HG03558 (cell line): ENCODE data around the gene VEZF1.

ENCODE experiments used
- ATAC-seq: cut with Tn5 transposase; IDR thresholded peaks from one replicate; pipeline ENCODE4 v1.9.1; 2021; ENCODE audit warnings: moderate number of reproducible peaks; ENCODE audit not compliant: unreplicated experiment; ENCODE audit errors: extremely low read depth

The VEZF1 gene

DNA sequence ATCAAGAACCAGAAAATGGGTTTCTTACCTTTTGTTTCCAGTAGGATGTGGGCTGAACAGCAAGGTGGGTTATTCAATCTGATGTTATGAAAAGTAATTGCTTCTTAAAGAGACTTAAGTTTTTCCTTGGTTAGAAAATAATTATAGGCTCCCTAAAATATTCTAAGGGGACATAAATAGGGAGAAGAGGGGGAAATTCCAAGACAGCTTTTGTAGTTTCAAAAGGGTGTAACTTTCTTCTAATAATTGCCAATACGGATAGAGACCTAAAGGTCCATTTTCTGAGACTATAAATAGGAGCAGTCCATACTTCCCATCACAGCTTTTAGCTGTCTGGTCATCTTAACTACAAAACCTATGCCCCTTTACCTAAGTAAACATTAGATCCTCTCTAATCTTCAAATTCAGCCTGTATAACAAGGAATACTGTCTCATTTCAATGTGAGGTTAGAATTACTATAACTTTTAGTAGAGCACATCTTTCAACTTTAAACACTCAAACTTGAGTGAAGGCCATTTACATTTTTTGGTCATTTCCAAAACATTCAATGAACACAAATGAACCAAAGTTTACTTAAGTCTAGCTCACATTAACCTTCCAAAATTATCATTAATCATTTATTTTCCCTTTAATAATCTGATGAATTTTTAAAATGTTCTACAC lies 13.5 kb upstream of the VEZF1 start:
- no peak for ATAC-seq

DNA sequence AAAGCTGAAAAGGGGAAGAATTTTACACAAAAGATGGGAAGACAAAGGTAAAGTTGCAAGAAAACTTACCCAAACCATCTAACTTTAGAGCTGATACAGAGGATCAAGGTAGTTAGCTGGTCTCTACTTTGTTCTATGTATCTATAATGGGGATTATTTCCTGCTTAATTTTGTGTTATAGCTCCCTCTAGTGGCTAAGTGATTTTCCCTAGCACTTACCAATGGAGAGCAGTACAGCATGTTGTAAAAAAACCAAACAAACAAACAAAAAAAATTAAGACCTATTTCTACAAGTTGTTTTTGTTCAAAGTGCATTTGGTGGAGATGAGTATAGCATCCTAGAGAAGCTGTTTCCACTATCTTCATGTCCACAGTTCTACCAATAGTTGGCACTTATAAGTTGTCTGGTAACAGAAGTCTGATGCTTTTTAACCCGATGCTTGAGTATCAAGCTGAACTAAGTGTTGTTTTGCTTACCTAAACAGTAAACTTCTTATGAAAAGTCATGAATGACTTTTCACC lies 11.5 kb upstream of the VEZF1 start:
- ATAC-seq: no peak

DNA sequence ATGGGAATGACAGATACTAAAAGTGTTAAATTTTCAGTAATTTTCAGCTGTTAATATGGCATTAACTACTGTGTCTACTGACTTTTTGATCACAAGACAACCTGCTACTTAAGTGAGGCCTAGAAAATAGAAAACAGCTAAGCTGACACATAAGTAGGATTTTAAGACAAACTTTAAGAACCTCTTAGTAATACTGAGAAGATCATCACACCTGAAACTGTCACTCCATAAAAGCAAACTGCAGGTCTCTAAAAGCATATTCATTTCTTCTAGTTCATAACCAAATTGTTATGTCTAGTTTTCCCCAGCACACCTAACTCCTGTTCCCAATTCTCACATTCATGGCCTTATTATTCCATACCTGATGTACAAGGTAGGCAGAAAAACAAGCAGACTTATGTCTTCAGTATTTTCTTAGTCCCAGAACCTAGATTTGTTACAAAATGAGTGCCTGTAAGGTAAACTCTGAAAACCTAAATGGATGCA lies 11.0 kb upstream of the VEZF1 start:
- ATAC-seq: no peak

DNA sequence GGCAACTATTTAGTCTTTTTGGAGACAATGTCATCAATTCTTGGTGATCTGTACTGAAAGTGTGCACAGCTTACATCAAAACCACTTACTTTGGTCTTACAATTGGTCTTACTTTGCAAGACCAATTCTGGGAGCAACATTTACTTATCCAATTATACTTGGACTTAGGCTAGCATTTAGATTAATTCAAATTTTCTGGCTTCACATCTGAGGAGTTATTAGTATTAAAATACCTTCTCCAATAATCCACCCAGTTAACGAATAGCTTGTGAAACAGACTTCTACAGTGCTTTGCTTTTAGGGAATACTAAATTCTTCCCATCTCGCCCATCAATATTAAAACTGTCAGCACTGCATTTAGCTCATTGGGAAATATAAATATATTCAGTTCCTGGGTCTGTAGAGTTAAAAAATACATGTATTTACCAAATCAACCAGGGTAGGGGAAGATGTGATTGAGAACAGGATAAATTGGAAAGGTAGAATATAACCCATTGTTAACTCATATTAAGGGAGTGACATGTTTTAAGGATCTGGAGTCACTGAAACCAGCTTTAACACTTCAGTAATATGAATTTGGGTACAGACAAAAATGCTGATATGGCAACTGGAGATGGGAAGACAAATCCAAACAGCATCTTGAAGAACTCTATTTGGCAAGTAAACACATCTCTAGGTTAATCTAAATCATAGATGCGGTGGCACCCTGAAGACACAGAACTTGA lies 9.2 kb upstream of the VEZF1 start:
- no peak for ATAC-seq

DNA sequence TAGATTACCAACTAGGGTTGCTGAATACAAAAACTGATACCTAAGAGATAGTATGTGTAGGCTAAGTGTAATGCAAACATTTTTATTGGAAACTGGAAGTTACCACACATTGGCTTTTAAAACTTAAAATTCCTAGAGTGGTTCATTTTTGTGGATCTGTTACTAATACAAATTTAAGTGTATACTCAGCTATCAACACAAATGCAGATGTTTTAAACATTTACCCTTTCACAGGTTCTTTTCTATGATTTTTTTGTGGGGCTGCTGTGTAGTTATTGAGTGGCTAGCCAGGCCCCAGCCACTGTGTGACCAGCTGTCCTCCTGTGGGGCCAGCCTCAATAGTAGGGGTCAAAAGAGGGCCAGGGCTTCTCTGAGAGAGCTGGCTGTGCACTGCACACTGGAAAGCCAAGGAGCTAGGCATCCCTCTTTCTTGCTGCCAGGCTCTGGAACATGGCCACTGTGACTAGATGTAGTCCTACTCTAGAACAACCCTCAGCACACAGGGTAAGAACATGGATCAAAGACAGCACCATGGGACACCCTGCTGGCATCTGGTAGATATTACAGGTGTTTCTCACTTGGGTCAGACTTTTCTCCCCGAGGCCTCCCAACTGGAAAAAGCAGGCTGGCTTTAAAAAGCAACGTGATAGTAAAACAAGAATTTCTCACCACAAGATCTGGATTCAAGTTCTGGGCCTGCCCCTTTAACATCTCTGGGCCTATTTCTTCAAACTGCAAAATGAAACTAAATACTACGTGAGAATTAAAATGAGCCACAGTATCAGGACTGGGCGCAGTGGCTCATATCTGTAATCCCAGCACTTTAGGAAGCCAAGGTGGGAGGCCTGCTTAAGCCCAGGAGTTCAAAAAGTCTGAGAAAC lies 7.3 kb upstream of the VEZF1 start:
- ATAC-seq: peak; percentile 51

DNA sequence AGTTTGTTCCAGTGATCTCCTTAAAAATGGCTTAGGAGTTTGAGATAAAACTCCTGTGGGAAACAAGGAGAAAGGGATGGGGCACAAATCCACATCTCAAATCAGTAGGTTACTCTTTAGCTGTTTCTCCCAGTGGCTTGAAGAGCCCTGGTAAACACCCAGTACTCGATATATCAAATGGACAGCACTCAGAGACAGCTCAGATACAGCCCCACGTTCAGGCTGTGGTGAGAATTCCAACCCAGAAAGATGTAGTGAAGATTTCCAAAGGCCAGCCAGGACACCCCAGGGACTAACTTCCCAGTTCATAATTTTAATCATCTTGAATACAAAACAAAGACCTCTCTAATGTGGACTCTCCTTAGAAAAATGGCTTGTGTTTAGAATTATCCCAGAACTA lies 6.4 kb upstream of the VEZF1 start:
- ATAC-seq: no peak

DNA sequence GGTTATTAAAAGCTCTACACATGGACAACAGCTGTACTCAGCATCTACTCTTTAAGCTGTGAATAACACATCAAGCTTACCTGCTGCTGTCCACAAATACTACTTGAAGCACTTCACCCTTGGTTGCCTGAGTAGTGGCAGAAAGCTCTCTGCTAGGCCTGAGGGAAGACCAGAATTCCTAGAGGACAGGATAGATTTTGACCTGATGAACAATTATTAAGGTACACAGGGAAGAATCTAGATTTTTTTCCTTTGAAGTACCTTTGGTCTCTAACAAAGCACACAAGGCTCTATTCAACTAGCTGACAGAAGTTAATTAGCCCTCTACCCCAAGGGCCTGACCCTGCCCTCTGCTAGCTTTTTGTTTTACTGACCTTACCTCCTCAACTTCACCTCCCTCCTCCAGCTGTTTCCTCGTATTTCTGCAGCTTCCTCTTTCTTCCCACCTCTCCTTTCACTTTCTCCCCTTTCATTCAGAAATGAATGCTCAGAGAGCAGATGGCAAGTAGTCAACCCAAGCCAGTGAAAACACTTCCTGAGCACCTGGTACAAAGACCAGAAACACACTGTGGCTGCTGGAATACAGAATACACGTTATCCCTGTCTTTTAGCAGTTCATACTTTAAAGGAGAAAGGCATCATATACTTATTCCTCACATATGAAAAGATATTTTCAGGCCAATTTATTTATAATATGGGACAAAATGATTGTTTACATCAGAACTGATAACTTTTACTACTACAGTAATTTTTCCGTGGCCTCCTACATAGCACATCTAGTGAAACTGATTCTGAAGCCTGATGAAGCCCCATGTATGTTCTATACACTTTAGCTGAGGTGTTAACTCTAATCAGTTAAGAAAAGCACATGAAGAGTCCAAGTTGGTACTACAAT lies 5.7 kb upstream of the VEZF1 start:
- no peak for ATAC-seq

DNA sequence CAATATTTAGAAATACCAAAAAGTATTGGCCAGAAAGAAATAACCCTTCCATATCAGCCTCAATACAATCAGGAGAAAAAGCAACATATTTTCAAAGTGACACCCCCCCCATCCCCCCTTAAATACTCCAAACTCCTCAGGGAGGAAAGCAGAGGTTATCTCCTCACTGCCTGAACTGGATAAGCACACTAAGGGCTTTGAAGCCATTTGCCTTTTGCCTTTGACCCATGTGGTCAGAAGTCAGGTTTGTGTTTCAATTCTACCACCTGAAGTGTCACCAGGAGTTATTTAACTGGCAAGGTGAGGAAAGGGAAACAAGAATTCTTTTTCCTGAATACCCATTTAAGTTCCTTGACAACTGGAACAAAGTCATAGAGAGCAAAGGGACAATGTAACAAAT lies 3.5 kb upstream of the VEZF1 start:
- no peak for ATAC-seq

DNA sequence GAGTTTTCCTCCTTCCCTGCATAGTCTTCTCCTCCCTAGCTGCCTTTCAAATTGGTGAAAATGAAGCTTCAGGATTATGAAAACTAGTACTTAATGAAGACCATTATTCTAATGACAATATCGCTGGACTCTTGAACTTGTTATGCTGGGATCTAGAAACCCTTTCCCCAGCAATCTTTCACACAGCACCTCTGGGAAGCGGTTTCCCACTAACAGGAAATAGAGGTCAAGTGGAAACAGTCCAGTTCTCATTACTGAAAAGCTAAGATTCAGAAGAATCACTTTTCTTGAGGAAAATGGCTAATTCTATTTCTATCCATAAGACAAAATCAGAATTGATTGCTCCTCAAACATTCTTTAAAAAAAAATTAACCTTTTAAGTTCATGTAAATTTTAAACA lies 2.0 kb upstream of the VEZF1 start:
- ATAC-seq: no peak

DNA sequence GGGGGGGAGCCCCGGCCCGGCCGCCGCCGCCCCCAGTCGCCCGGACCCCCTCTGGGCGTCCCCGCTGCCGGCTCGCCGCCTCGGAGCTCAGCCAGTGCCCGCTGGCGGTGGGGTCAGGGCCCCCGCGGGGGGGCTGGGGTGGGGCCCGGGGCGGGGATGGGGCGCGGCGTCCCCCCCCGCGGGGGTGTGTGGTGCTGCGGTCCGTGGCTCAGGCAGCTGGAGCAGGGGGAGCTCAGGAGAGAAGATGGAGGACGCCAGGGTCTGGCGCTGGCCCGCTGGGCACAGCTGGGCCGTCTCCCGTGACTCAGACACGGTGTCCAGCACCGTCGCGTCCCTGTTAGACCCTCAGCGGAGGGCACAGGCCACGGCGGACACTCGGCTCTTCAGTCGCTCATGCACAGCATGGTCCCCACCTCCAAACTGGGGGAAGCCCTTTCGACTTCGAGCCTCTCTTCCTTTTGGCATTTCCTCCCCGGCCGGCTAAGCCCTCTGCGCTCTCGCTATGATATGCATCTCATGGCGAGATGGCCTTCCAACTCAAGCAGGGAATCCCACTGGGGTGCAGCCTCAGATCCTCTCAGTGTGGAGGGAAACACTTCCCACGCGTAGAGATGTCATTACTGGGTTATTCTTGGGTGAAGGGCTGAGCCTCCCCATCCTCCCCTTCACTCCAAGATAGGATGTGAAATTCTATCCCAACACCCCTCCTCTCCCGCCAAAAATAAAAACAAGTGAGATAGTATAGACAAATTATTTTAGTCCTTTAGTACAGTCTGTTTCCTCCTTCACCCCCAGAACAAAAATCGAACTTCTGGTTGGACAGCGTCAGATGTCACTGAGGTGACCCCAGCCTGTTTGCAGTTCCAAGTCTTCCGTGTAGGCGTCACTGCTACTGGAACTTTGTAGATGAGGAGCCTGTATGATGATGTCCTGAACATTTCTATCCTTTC lies 522 bp upstream of the VEZF1 start:
- ATAC-seq: peak; percentile 36

DNA sequence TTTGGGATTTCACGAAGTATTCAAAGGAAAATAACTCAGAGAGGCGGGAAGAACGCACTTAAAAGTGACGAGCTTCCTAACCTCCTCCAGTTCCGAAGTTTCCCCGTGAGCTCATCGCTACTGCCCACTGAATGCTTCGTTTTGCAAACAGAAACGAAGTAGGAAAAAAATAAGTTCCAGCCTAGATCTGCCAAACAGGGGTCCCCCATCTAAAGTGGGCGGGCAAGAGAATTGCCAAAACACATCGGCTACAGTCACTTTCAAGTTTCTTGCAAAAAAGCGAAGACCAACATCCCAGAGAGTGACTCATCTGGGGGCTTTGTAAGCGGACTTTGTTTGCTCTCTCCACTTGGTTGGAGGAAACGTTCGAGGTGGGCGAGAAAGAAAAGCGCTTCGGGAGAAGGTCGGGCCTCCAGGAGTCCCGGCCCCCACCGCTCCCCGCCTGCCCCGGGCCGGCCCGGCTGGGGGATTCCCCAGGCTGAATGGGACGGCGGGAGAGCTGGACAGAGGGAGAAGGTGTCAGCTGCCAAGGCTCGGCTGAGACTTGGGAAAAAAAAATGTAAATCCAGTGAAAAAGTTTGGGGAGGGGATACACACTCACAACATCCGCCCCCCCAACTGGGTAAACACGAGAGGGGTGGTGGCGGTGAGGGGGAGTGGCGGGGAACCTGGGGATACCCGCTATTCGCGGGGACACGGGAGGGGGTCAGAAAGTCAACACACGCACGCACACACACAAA lies 1.0 kb downstream of the VEZF1 start:
- ATAC-seq: no peak

DNA sequence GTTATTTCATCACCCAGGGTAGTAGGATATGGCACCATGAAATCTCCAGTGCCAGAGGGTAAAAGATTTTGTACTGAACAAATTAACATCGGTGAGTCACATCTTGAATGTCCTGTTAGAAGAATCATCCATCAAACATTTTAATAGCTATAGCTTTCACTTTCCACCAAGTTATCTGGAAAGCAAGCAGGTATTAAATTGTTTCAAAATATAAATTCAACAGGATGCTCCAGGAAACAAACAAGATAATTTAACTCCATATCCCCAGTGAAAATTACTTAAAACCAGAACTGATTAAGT lies 2.4 kb downstream of the VEZF1 start:
- ATAC-seq: no peak

DNA sequence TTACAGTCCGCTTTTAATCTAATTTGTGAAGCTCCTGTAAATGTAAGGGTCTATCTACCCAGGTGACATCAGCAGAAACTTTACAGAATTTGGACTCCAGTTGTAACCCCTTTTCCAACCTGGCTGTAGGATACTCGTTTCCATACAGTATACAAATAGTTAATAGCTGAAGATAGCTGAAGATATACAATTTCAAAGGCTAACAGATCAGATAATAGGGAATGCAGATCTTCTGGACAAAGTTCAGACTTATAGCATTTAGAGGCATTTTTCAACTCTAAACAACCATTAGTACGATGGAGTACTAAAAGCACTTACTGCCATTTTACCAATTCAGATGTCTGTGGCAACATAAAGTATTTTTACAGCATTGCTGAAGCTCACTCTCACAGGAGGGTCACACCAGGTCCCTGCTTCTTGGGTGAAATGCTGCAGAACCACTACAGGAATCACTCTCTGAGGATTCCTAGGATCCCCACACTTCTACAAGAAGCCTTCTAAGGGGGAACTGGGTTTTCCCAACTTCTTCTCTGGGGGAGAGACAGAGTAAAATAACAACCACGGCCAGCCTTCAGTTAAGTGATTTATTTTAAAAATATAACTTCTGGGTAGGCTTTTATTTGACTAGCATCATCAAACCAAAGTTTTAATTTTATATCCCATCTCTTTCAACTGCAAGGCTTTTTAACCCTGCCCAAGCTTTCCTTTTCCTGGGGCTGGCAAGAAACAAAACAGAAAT lies 2.9 kb downstream of the VEZF1 start:
- ATAC-seq: no peak

DNA sequence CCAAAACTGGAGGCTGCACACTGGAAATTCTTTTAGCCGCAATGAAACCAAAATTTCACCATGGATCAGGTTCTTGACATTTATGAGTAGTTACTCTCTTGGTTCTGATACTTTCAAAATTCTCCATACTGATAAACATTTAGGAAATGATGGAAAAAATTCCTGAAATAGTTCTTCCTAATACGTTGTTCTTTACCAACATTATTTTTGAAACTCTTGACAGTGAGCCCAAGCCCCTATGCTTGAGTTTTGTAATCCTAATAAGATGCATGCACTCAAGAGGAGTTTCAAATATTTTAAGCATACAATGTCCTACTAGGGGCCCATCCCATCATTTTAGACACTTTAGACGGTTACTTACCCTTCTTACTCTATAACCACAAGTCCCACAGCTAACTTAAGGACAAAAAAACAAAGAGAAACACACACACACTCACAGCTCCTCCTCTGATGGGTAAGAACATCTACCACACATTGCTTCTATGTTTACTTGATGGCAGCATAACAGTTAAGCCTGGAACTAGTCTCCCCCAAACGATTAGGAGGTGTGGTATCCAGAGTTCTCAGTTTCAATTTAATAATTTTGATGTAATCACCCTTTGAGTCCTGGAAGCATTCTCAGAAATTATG lies 3.7 kb downstream of the VEZF1 start:
- ATAC-seq: no peak

DNA sequence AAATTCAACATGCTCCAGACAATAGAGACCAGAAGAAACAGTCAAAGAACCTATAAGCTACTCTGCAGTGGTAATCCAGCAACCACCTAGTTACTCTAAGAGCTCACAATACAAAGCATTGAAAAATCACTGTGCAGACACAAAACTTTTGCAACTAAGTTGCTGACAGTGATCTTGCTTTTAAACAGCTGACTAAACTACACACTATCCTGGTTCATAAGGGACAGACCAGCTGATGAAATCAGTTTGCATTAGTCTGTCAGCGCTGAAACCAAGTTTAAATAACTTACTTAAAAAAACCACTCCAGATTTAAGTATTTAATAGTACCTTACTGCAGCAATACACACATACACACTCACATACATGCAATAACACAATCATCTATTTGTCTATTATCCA lies 4.6 kb downstream of the VEZF1 start:
- no peak for ATAC-seq

DNA sequence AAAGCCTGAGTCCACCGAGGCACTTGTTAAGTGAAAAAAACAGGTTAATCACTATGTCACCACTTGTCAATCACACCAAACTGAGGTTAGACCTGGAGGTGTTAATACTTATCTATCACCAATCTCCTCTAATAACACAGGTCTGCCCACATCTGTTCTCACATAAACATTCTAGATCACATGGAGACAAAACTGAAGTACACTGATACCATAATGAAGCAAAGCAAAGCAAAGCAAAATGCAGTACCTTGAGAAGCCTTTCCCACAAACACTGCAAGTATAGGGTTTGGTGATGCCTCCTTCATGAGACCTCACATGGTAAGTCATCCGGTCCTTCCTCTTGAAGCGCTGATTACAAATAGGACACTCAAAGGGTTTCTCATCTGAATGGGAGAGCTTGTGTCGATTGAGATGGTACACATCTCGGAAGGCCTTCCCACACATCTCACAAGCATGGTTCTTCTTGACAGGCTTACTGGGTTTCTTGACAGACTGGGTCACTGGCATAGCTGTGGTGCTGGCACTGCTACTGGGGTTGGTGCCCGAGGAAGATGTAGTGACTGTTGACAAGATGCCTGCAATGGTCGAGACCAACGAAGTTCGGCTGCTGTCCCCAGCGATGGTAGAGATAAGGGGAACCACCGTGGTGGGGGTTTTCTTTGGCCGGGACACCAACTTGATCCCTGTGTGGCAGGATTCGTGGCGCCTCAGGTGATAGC lies 5.4 kb downstream of the VEZF1 start:
- ATAC-seq: no peak

DNA sequence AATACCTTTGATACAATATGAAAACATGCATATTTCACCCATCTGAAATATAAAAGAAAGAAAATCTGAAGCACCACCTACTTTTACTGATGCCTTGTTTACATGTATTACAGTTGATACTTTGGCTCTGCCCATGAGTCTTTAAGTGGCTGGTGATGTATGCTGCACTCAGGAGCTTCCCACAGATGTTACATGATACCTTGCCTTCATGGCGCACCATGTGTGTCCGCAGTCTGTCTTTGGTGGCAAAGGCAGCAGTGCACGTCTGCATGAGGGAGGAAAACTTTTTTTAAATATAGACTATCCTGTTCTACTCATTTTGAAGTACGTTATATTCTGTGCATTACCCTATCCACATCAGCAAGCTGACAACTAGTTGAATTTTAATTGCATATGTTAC lies 7.5 kb downstream of the VEZF1 start:
- ATAC-seq: no peak
